Upper lobe of left lung (tissue), 4 donors: Measurements from ENCODE around the gene MTRR.

Experiments used
- CTCF ChIP-seq, 6 experiments: fragments of 450-650 bp in 4 of 6; fragments of 200-600 bp in 2 of 6; sonication (generic) in 2 of 6; IDR thresholded peaks; one replicate each; pipeline ENCODE4 v1.5.1; 2016 to 2019; ENCODE audit warnings: antibody characterized with exemption in 6 of 6
- POLR2AphosphoS5 ChIP-seq, 2 donors: sonication (generic); formaldehyde crosslinking; IDR thresholded peaks; one replicate each; pipeline ENCODE4 v1.5.1; 2017; ENCODE audit warnings: antibody characterized with exemption in 2 of 2

- TF ChIP-seq CTCF (IDR thresholded peaks at IDR 0.05) (peak in 4 of 6 experiments; percentile 25 to 66 (median 38)), POLR2AphosphoS5 (IDR thresholded peaks at IDR 0.05) (no peak)
Observed at GRCh38 chr5:7850395-7851239, 18.3 kb upstream of the MTRR start, which contains the start of gene CFAP90.
